GM12892 (cell line): ENCODE data around the gene MRPL4.

Experiments
- POLR2A ChIP-seq: IDR thresholded peaks from 2 replicates; pipeline ENCODE4 v1.6.1; 2011; ENCODE audit warnings: low read depth, low read length, control low read depth
- TAF1 ChIP-seq: IDR thresholded peaks from 2 replicates; pipeline ENCODE4 v1.6.1; 2011; ENCODE audit warnings: low read depth, mild to moderate bottlenecking, control low read depth, low read length, borderline replicate concordance

GRCh38 chr19:10269333-10270179 lies 17.5 kb downstream of the MRPL4 start:
- TF ChIP-seq POLR2A (no peak; the same call in 1 of the 2 replicates), TAF1 (peak; percentile 26; the same call in 1 of the 2 replicates)
